ENCODE results near the gene FRAS1.

The FRAS1 gene

GRCh38 chr4:78168029-78168428 is 110.9 kb downstream of the FRAS1 start:
- TF ChIP-seq SIN3A (IDR thresholded peaks at IDR 0.05; ENCODE audit: borderline replicate concordance, insufficient read depth, low read length) (no peak), FOXP2 (optimal IDR thresholded peaks at IDR 0.05; ENCODE audit: borderline replicate concordance, extremely low read depth, extremely low read length, insufficient read depth) (no peak), TAF1 (IDR thresholded peaks at IDR 0.05; ENCODE audit: borderline replicate concordance, insufficient read depth, low read length) (no peak), POLR2AphosphoS5 (IDR thresholded peaks at IDR 0.05; ENCODE audit: low read depth, low read length) (no peak), REST (IDR thresholded peaks at IDR 0.05; ENCODE audit: insufficient read depth in 1 of 2, low read depth in 2 of 2, low read length in 2 of 2) (no peak)

GRCh38 chr4:78169728-78170127 is 112.6 kb downstream of the FRAS1 start:
- TF ChIP-seq SIN3A (IDR thresholded peaks at IDR 0.05; ENCODE audit: borderline replicate concordance, insufficient read depth, low read length) (no peak), TAF1 (IDR thresholded peaks at IDR 0.05; ENCODE audit: borderline replicate concordance, insufficient read depth, low read length) (no peak), FOXP2 (optimal IDR thresholded peaks at IDR 0.05; ENCODE audit: borderline replicate concordance, extremely low read depth, extremely low read length, insufficient read depth) (no peak), REST (IDR thresholded peaks at IDR 0.05; ENCODE audit: insufficient read depth in 1 of 2, low read depth in 2 of 2, low read length in 2 of 2) (no peak), POLR2AphosphoS5 (IDR thresholded peaks at IDR 0.05; ENCODE audit: low read depth, low read length) (no peak)

- TF ChIP-seq SIN3A (IDR thresholded peaks at IDR 0.05; ENCODE audit: borderline replicate concordance, insufficient read depth, low read length) (no peak), POLR2AphosphoS5 (IDR thresholded peaks at IDR 0.05; ENCODE audit: low read depth, low read length) (no peak), FOXP2 (optimal IDR thresholded peaks at IDR 0.05; ENCODE audit: borderline replicate concordance, extremely low read depth, extremely low read length, insufficient read depth) (no peak), TAF1 (IDR thresholded peaks at IDR 0.05; ENCODE audit: borderline replicate concordance, insufficient read depth, low read length) (no peak), REST (IDR thresholded peaks at IDR 0.05; ENCODE audit: insufficient read depth in 1 of 2, low read depth in 2 of 2, low read length in 2 of 2) (no peak)
These were observed 114.4 kb downstream of the FRAS1 start for GRCh38 chr4:78171482-78171881.

GRCh38 chr4:78174891-78175290 is 117.8 kb downstream of the FRAS1 start:
- TF ChIP-seq SIN3A (IDR thresholded peaks at IDR 0.05; ENCODE audit: borderline replicate concordance, insufficient read depth, low read length): no peak
- no peak for TF ChIP-seq FOXP2 (optimal IDR thresholded peaks at IDR 0.05; ENCODE audit: borderline replicate concordance, extremely low read depth, extremely low read length, insufficient read depth)
- no peak for TF ChIP-seq REST (IDR thresholded peaks at IDR 0.05; ENCODE audit: insufficient read depth in 1 of 2, low read depth in 2 of 2, low read length in 2 of 2)
- TF ChIP-seq TAF1 (IDR thresholded peaks at IDR 0.05; ENCODE audit: borderline replicate concordance, insufficient read depth, low read length): no peak
- no peak for TF ChIP-seq POLR2AphosphoS5 (IDR thresholded peaks at IDR 0.05; ENCODE audit: low read depth, low read length)

- no peak for TF ChIP-seq TAF1 (IDR thresholded peaks at IDR 0.05; ENCODE audit: borderline replicate concordance, insufficient read depth, low read length)
- no peak for TF ChIP-seq POLR2AphosphoS5 (IDR thresholded peaks at IDR 0.05; ENCODE audit: low read depth, low read length)
- TF ChIP-seq FOXP2 (optimal IDR thresholded peaks at IDR 0.05; ENCODE audit: borderline replicate concordance, extremely low read depth, extremely low read length, insufficient read depth): no peak
- TF ChIP-seq SIN3A (IDR thresholded peaks at IDR 0.05; ENCODE audit: borderline replicate concordance, insufficient read depth, low read length): no peak
- TF ChIP-seq REST (IDR thresholded peaks at IDR 0.05; ENCODE audit: insufficient read depth in 1 of 2, low read depth in 2 of 2, low read length in 2 of 2): no peak
These were observed 122.1 kb downstream of the FRAS1 start for GRCh38 chr4:78179196-78179595.

All from PFSK-1 (cell line).